NCI-H2227 treated with DMSO at 0.1 percent for 48 hours (cell line): ENCODE results near the gene CYLD.

ENCODE experiments used
- DNase-seq: peaks from one replicate; lab custom pipeline; 2025; lab: John Stamatoyannopoulos, UW

The CYLD gene

GRCh38 chr16:50846511-50846910, 104.6 kb downstream of the CYLD start:
- no peak for DNase-seq

GRCh38 chr16:50847166-50847565, 105.3 kb downstream of the CYLD start:
- no peak for DNase-seq

- no peak for DNase-seq
Measured at GRCh38 chr16:50848755-50849514, 107.0 kb downstream of the CYLD start.
